ENCODE measurements around the gene TMEM233.

DNA sequence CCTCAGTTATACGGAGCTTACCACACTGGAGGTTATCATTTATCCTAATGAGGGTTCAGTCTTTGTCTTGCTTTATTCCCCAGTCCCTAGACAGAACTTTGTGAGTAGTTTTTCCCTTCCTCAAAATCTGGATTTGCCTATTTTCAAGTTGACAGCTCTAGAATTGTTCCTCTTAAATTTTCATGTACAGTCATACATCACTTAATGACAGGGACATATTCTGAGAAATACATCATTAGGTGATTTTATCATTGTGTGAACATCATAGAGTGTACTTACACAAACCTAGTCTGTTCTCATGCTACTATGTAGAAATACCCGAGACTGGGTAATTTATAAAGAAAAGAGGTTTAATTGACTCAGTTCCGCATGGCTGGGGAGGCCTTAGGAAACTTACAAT is 77.5 kb downstream of the TMEM233 start:
- TF ChIP-seq POLR2AphosphoS5 (IDR thresholded peaks at IDR 0.05; ENCODE audit: borderline replicate concordance, low read depth, low read length) (no peak), EZH2 (IDR thresholded peaks at IDR 0.05) (no peak), FOXP2 (optimal IDR thresholded peaks at IDR 0.05; ENCODE audit: control extremely low read depth, extremely low read length, insufficient read depth) (no peak)

Measured in SK-N-MC (cell line).